ENCODE measurements around the gene PIK3R3.

The PIK3R3 gene

DNA sequence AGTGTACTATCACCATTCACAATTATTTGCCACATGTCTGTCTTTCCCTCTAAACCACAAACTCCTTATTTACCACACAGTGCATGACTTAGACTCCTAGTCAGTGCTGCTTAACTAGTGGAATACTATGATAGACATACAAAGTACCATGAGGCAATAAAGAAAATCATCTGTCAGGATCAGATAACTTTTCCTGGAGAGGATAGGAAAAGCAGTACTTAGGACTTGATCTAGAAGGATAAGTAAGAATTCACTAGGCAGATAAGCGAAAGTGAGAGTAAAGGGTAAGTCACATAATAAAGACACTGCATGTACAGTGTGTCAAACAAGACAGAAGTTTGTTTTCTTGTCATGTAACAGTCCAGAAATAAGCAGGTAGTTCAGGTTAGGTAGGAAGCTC is 21.3 kb upstream of the PIK3R3 start:
- TF ChIP-seq, protein P1, sequence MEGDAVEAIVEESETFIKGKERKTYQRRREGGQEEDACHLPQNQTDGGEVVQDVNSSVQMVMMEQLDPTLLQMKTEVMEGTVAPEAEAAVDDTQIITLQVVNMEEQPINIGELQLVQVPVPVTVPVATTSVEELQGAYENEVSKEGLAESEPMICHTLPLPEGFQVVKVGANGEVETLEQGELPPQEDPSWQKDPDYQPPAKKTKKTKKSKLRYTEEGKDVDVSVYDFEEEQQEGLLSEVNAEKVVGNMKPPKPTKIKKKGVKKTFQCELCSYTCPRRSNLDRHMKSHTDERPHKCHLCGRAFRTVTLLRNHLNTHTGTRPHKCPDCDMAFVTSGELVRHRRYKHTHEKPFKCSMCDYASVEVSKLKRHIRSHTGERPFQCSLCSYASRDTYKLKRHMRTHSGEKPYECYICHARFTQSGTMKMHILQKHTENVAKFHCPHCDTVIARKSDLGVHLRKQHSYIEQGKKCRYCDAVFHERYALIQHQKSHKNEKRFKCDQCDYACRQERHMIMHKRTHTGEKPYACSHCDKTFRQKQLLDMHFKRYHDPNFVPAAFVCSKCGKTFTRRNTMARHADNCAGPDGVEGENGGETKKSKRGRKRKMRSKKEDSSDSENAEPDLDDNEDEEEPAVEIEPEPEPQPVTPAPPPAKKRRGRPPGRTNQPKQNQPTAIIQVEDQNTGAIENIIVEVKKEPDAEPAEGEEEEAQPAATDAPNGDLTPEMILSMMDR (IDR thresholded peaks at IDR 0.05; ENCODE audit: low read depth, low read length, missing control alignments), result no peak
- no peak for DNase-seq (ENCODE audit: low read depth)
- no peak overlapping the region for H3K4me3 ChIP-seq (ENCODE audit: low read depth, low read length)

- no peak overlapping the region for H3K4me3 ChIP-seq (ENCODE audit: low read depth, low read length)
- TF ChIP-seq, protein P1 (IDR thresholded peaks at IDR 0.05; ENCODE audit: low read depth, low read length, missing control alignments), result no peak
- no peak for DNase-seq (ENCODE audit: low read depth)
These were observed 20.8 kb upstream of the PIK3R3 start for GRCh38 chr1:46153228-46153627.

DNA sequence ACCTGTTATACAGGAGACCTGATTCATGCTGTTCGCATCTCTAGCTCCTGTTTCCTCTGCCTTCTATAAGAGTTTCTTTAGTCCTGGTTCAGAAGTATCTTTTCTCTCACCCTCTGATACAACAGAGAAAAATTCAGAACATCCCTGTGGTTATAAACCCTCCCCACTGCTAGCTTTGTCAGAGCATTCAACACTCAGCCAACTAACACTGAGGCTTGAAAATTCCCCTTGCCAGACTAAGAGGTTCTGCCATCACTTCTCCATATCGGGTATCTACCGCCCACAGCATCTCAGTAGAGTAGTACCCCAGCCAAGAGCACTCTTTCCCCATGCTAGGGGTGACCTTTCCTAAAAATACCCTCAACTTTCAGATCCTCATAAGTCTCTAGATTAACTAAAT is 19.6 kb upstream of the PIK3R3 start:
- no peak for DNase-seq (ENCODE audit: low read depth)
- TF ChIP-seq, protein P1 (IDR thresholded peaks at IDR 0.05; ENCODE audit: low read depth, low read length, missing control alignments), result no peak
- H3K4me3 ChIP-seq (ENCODE audit: low read depth, low read length), result no peak overlapping the region

- TF ChIP-seq, protein P1 (IDR thresholded peaks at IDR 0.05; ENCODE audit: low read depth, low read length, missing control alignments), result no peak
- H3K4me3 ChIP-seq (ENCODE audit: low read depth, low read length), result no peak overlapping the region
- no peak for DNase-seq (ENCODE audit: low read depth)
These were observed 17.7 kb upstream of the PIK3R3 start for GRCh38 chr1:46150085-46150484.

DNA sequence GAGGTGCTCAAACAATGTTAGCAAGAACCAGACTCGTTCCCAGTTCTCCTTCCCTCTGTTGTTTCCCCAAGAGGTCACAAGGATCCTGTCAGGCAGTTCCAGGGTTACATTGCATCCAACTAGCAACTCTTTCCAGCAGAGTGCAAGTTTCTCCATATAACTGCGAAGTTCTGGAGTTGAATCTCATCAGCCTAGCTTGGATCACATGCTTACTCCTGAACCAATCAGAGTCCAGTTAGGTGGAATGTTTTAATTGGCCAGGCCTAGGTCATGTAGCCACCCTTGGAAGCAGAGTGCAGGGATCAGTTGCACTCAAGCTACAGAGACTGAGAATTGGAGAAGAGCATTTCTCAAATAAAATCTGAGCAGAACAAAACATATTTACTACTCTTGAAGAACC is 15.9 kb upstream of the PIK3R3 start:
- TF ChIP-seq, protein P1 (IDR thresholded peaks at IDR 0.05; ENCODE audit: low read depth, low read length, missing control alignments), result no peak
- no peak overlapping the region for H3K4me3 ChIP-seq (ENCODE audit: low read depth, low read length)
- DNase-seq (ENCODE audit: low read depth), result no peak

DNA sequence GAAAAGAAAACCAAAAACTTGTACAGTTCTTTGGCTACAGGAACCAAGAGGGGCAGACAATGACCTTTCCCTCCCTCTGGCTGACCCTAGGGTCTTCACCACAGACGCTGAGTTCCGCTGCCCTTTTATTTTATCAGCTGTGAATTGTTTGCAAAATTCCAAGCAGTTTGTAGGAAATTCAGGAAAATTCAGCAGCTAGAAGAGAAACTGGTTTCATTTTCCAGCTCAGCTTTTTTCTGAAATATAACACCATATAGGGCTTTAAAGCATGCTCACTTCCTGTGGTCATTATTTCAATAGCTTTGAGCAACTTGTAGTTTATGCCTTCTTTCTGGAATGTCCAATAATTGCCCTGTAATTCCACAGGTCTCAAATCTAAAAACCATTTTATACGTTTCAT is 5.5 kb upstream of the PIK3R3 start:
- no peak overlapping the region for H3K4me3 ChIP-seq (ENCODE audit: low read depth, low read length)
- TF ChIP-seq, protein P1 (IDR thresholded peaks at IDR 0.05; ENCODE audit: low read depth, low read length, missing control alignments), result no peak
- DNase-seq (ENCODE audit: low read depth), result no peak

- no peak overlapping the region for H3K4me3 ChIP-seq (ENCODE audit: low read depth, low read length)
- TF ChIP-seq, protein P1 (IDR thresholded peaks at IDR 0.05; ENCODE audit: low read depth, low read length, missing control alignments), result no peak
- no peak for DNase-seq (ENCODE audit: low read depth)
These were observed 4.3 kb upstream of the PIK3R3 start for GRCh38 chr1:46136711-46137110.

All from GM12864 (cell line).